COR-L47 (cell line): ENCODE results near the gene ROBO1.
A peak's percentile ranks its signal among the peaks of the same experiment; 100 is the strongest.
"Not testable (repeated sequence)": the region's sequence is repeated elsewhere in the genome, so short reads cannot be mapped to it uniquely, and the experiment has no call there.

ENCODE experiments used
- DNase-seq: peaks from one replicate; lab custom pipeline; 2025; lab: John Stamatoyannopoulos, UW

The ROBO1 gene

GRCh38 chr3:78794431-78794830 lies 973.4 kb downstream of the ROBO1 start:
- DNase-seq = no peak

- no peak for DNase-seq
These were observed 975.1 kb downstream of the ROBO1 start for GRCh38 chr3:78792733-78793132.

DNA sequence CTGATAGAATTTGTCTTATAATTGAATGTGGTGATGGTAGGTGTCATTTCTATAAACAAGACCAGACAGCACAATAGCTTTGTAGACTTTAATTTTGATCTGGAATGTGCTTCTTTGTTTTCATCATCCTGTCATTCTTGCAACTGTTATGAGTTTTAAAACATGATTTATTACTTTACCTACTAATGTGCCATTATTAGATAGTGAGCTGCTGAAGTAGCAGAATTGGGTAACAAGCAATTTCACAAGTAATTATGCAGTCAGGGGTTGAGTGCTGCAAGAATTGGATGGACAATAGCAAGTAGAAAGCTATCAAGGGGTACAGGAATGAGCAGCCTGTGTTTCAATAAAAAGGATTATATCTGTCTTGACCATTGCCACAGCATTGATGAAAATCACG lies 975.6 kb downstream of the ROBO1 start:
- DNase-seq = no peak

DNA sequence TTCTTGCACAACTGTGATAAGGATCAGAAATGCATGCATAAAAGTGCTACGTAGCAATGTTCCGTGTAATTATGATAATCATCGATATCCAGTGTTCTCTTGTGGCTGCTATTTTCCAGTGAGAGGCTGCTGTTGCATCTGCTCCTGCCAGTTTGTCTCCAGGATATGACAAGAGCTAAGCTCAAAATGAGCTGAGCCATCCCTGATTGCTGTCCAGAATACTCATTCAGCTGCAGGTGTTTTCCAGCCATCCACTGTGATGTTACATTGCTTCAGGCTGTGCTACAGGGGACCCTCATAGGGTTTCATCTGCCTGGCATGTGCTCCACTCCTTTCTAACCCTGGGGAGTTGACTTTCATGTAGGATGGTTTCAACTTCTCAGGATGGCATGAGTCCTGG lies 976.0 kb downstream of the ROBO1 start:
- peak; percentile 37 for DNase-seq

DNA sequence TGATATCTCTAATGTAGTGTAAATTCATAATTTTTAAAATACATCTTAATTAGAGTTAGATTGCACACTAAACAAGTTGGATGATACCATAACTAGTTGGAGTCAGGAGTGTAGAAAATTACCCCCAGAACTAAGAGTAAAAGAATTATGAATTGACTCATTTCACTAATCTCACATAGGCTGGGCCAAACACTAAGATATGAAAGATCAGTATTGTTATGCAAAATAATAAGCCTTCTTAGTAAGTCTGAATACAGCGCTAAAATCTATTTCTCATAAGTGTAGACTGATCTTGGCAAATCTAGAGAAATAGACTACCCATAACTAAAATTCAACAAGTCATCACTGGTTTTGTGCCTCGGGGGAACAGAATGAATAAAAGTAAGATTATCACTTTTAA lies 979.0 kb downstream of the ROBO1 start:
- no peak for DNase-seq

DNA sequence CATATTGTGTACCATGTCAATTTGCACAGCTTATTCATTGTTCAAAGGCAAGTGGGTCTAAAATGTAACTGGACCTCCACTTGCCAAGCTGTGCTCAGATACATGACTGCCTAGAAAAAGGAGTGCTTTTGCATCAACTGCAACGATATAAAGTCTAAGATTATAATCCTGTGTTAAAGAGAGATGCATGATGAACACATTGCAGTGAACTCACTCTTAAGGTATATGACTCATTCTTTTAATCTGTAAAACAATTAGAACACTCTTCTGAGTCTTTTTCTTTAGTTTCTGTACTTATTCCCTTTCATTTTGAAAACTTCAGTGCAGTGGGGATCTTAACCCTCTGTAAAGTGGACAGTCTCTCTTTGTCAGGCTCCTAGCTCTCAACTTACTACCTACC lies 982.8 kb downstream of the ROBO1 start:
- DNase-seq = no peak

DNA sequence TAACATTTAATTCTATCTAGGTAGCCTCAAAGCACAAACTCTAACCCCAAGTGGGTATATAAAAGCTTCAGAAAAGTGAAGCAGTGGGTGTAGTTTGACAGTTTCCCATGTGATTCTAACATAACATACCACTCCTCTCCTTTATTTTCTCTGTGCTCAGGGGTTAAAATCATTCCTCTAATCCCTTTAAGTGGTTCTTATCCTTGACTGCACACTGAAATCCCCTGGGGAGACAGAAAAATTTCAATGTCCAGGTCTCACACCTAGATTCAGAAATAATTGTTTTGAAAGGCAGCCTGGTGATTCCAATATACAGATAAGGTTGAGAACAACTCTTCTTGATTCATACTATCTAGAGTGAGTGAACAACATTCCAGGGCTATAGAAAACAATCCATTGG lies 986.4 kb downstream of the ROBO1 start:
- DNase-seq = no peak

GRCh38 chr3:78765671-78766485 lies 1001.9 kb downstream of the ROBO1 start:
- peak; percentile 40 for DNase-seq

DNA sequence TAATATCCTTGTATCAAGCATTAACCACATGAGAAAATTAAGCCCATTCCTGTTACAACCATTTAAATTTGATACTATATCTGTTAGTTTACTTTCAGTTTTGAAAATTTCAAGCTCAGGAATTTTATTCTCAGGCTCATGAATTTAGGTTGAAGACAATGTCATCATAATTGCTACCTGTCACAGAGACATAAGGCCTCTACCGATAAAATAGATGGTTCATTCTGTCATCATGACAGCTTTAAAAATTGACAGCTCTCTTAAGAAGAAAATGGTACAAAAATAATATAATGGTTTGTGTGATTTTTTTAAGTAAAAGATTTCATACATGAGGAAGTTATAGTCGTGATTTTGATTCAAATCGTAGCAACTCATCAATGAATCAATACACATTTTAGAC lies 1003.2 kb downstream of the ROBO1 start:
- no peak for DNase-seq

DNA sequence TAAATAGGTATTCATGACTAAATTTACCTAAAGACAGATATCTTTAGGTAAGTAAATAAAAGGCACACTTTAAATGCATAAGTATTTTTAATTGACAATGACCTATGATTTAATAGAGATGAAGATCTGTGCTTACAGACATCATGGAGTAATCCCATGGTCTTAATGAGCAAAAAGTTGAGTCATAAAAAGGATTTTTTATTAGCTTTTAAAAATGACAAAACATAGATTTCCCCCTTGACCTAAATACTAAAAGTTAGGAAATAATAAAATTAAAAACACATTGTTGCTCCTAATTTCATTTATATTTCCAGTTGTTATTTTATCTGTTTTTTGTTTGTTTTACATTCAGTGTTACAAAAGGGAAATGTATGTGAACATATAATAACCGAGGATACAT lies 1005.7 kb downstream of the ROBO1 start:
- no peak for DNase-seq

DNA sequence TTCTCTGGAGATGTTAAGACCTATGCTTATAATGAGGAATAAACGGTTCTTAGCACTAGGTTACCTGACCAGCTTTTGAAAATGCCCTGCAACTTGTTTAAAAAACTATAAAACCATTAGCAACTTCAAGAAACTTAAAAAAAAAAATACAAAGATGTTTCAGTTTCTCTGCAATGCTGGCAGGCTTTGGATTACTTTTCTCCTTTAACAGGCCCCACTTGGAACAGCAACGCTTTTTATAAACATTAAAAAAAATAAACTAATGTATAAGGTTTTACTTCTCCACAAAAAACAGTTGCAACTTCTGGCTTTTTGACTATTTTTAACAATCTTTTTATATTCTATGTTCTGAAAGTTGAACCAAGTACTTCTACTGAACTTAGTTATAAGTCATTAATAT lies 1006.7 kb downstream of the ROBO1 start:
- no peak for DNase-seq

DNA sequence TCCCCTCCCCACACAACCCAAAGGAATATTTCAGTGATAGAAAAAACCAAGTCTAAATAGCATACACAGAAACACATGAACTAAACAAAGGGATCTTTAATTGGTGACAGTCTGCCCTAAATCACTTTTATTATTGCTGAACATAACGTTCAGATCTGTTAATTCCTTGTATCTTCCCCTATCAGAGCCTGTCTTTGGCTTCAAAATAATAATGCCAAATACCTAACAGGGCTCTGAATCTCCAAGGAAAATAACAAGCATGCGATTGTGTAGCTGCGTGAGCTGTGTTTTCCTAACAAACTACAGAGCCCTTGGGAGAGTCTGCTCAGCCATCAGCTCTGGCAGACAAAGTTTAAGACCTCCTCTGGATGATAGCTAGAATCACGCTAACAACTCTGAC lies 1010.1 kb downstream of the ROBO1 start:
- DNase-seq = no peak

DNA sequence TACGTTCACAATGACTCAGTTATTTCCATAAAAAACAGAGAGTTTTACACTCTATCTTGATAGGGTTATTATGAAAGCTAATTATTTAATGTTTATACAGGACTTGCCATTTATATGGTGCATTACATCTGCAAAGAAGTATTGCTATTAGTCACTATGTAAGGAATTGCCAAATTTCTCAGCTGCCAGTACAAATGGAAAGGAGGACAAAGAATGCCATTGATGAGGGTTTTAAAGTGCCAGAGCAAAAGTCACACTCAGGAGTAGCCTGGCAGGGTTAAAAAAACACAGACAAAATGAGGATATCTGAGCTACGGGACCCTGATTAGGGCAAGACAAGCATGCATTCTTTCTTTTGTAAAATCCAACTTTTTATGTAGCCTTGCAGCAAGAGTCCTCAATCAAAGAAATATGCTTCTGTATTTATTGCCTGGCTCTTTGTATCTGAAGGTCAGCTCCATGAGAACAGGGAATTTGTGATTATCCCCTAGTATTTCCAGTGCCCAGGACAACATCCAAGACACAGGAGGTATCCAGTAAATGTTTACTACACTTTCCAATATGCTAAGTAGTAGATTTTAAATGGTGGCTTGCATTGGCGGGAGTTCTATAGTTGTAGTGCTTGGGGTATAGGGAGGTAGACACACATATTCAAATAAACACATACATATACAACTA lies 1013.6 kb downstream of the ROBO1 start:
- no peak for DNase-seq

DNA sequence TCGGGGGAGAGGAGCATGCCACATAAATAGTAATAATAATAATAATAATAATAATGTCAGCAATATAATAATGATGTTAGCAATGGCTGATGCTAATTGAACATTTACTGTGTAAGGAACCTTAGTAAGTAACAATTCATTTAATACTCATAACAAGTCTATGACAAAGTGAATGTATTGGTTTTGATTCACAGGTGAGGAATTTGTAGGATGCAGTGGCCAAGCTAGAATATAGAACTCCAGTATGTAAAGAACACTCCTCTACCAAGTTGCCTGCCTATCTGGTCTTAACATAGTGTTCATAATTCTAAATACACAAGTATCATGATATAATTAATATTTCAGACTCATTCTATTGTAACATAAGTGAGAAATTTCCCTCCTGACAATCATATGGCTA lies 1016.5 kb downstream of the ROBO1 start:
- no peak for DNase-seq

- DNase-seq = not testable (repeated sequence)
These were observed 1017.5 kb downstream of the ROBO1 start for GRCh38 chr3:78750291-78750690.

DNA sequence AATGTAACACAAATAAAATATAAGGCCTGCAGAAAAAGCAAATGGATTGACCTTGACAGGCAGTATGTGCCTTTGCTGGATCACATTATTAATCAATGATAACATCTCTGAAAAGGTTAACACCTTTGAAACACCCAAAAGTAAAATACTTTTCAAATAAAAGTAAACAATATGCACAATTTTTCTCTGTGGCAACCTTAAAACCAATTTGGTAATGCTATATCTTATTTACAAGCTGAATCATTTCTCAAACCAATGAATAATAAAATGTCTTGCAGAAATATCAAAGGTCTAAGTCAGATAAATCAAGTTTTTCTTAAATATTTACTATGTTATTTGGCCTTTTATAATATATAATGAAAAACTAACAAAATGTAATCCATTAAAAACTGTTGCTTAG lies 1018.7 kb downstream of the ROBO1 start:
- DNase-seq = no peak

GRCh38 chr3:78745847-78746246 lies 1022.0 kb downstream of the ROBO1 start:
- no peak for DNase-seq

GRCh38 chr3:78742491-78742890 lies 1025.3 kb downstream of the ROBO1 start:
- DNase-seq = no peak

- DNase-seq = no peak
These were observed 1025.8 kb downstream of the ROBO1 start for GRCh38 chr3:78742041-78742440.

DNA sequence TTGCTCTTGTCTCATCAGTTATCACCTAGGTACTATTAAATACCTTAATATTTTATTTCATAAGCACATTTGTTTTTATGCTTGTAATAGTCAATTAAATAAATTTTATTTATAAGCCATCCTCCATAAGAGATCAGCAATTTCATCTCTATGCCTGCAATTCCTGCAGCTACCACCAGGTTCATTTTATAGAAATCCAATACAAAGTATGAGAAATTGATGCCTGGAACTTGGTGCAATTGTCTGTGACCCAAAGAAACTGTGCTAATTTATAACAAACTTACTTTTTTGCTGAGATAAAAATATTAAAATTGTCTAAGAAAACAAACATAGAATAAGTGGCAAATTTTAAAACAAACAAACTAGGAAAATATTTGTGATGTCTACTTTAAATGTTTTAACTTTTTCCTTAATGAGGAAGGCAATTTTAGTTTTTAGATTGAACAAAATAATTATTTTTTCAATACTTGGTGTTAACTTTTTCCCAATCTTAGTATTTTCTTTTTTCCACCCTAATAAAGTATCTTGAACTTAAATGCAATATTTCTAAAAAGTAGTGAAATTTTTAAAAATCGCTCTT lies 1026.6 kb downstream of the ROBO1 start:
- DNase-seq = no peak

- DNase-seq = no peak
These were observed 1029.0 kb downstream of the ROBO1 start for GRCh38 chr3:78738833-78739232.

DNA sequence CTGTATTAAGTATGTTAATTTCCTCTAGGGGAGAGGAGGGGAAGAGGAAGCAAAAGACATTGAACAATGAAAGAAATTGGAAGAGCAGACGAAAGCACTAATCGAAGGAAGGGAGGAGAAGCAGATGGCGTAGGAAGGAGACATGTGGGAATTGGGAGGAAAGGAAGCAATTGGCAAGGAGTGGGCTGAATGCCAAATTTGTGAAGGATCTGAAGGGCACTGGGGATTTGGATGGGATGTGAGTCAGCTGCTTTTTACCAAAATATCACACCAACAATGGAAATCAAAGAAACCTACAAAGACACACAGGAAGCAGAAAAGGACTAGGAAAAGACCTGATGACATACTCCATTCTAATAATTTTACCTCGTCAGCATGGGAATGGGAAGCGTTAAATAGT lies 1029.8 kb downstream of the ROBO1 start:
- no peak for DNase-seq

- DNase-seq = no peak
These were observed 1030.9 kb downstream of the ROBO1 start for GRCh38 chr3:78736863-78737262.
